ENCODE results near the gene SMIM23.

SMIM23 gene

DNA sequence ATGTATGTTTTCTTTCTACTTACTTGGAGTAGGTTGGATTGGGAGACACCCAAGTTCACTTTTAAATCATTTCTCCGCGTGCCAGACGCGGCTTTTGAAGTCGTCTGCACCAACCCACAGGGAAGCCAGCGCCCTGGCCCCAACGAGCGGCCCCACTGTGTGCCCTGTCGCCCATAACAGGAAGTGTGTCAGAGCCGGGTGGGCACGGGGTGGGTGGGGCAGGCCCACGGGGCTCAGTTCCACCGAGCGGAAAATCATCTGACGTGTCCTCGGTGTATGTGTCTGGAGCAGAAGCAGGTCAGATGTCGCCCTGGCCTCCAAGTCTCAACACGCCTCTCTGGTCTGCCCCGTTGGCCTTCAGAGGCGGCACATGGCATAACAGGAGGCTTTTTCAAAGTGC is 22.7 kb upstream of the SMIM23 start:
- TF ChIP-seq, protein P1, sequence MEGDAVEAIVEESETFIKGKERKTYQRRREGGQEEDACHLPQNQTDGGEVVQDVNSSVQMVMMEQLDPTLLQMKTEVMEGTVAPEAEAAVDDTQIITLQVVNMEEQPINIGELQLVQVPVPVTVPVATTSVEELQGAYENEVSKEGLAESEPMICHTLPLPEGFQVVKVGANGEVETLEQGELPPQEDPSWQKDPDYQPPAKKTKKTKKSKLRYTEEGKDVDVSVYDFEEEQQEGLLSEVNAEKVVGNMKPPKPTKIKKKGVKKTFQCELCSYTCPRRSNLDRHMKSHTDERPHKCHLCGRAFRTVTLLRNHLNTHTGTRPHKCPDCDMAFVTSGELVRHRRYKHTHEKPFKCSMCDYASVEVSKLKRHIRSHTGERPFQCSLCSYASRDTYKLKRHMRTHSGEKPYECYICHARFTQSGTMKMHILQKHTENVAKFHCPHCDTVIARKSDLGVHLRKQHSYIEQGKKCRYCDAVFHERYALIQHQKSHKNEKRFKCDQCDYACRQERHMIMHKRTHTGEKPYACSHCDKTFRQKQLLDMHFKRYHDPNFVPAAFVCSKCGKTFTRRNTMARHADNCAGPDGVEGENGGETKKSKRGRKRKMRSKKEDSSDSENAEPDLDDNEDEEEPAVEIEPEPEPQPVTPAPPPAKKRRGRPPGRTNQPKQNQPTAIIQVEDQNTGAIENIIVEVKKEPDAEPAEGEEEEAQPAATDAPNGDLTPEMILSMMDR (conservative IDR thresholded peaks at IDR 0.05; ENCODE audit: low read depth, low read length): no peak
- Histone ChIP-seq H3K4me3 (IDR thresholded peaks at IDR 0.05; ENCODE audit: insufficient read depth, low read depth, low read length) (no peak overlapping the region), H3K36me3 (ENCODE audit: insufficient read depth) (no peaks in the 10 kb centered on the region), H3K4me1 (ENCODE audit: low read depth, poor library complexity, severe bottlenecking) (no peaks in the 10 kb centered on the region), H3K9ac (no peak overlapping the region), H3K27ac (no peak overlapping the region), H4K20me1 (ENCODE audit: insufficient read depth) (no peaks in the 10 kb centered on the region), H3K4me2 (no peak overlapping the region), H2AFZ (ENCODE audit: low read depth) (no peak overlapping the region), H3K27me3 (ENCODE audit: insufficient read depth, low read depth) (no peaks in the 10 kb centered on the region), H3K79me2 (ENCODE audit: insufficient read depth, low read depth) (no peaks in the 10 kb centered on the region)

DNA sequence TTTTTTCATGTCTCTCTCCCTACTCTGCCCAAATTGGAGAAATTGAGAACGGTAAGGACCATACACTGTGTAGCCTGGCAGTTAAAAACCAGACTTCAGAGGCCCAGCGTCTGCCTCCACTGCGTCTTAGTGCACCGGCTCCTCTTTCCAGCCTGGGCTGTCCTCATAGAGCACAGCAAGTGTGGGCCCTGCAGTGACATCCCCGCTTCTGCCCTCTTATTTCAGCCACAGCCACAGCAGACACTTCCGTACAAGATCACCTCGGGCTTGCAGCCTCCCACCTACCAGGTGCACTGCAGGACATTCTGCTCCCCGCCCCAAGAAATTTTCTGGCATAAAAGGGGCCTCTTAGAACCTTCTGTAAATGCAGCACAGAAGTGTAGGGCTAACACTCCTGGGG is 21.4 kb upstream of the SMIM23 start:
- H3K27me3 ChIP-seq (ENCODE audit: insufficient read depth, low read depth): no peaks in the 10 kb centered on the region
- TF ChIP-seq, protein P1 (conservative IDR thresholded peaks at IDR 0.05; ENCODE audit: low read depth, low read length): no peak
- no peaks in the 10 kb centered on the region for H4K20me1 ChIP-seq (ENCODE audit: insufficient read depth)
- H3K9ac ChIP-seq: no peak overlapping the region
- no peak overlapping the region for H3K4me2 ChIP-seq
- H3K27ac ChIP-seq: no peak overlapping the region
- no peak overlapping the region for H2AFZ ChIP-seq (ENCODE audit: low read depth)
- H3K4me3 ChIP-seq (IDR thresholded peaks at IDR 0.05; ENCODE audit: insufficient read depth, low read depth, low read length): no peak overlapping the region
- H3K4me1 ChIP-seq (ENCODE audit: low read depth, poor library complexity, severe bottlenecking): no peaks in the 10 kb centered on the region
- no peaks in the 10 kb centered on the region for H3K79me2 ChIP-seq (ENCODE audit: insufficient read depth, low read depth)
- no peaks in the 10 kb centered on the region for H3K36me3 ChIP-seq (ENCODE audit: insufficient read depth)

DNA sequence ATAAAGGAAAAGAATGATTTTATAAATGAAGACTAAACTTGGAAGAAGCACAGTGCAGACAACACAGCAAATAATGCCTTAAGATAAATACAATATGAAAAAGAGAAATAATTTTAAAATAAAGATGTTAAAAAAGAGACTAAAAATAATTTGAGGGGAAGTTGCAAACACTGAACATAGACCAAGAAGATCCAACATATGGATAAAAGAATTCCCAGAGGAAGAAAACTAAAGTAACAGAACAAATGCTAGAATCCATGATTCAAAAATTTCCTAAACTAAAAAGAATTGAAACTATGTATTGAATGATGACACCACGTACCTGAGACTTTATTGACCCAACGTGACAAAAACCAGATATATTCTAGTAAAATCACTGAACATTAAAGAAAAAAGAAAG is 18.7 kb upstream of the SMIM23 start:
- Histone ChIP-seq H3K27ac (no peak overlapping the region), H3K27me3 (ENCODE audit: insufficient read depth, low read depth) (no peaks in the 10 kb centered on the region), H3K9ac (no peak overlapping the region), H3K36me3 (ENCODE audit: insufficient read depth) (no peaks in the 10 kb centered on the region), H3K4me3 (IDR thresholded peaks at IDR 0.05; ENCODE audit: insufficient read depth, low read depth, low read length) (no peak overlapping the region), H4K20me1 (ENCODE audit: insufficient read depth) (no peaks in the 10 kb centered on the region), H2AFZ (ENCODE audit: low read depth) (no peak overlapping the region), H3K4me1 (ENCODE audit: low read depth, poor library complexity, severe bottlenecking) (no peaks in the 10 kb centered on the region), H3K79me2 (ENCODE audit: insufficient read depth, low read depth) (no peaks in the 10 kb centered on the region), H3K4me2 (no peak overlapping the region)
- TF ChIP-seq, protein P1 (conservative IDR thresholded peaks at IDR 0.05; ENCODE audit: low read depth, low read length): no peak

DNA sequence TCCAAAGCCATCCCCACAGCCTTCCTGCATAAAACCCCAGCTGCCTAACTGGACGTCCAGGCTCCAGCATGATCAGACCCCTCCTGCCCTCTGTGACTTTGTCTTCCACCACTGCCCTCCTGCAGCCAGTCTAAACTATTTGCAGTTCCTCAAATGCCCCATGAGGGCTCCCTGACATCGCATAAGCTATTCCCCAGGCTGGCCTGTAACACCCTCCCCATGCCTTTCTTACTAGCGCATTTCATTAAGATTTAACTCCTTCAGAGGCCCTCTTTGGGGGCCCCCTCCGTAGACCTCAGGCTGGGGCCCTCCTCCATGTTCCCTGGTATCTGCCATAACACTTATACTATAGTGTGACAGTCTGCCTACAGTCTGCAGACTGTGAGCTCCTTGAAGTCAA is 15.5 kb upstream of the SMIM23 start:
- no peaks in the 10 kb centered on the region for H3K4me1 ChIP-seq (ENCODE audit: low read depth, poor library complexity, severe bottlenecking)
- TF ChIP-seq, protein P1 (conservative IDR thresholded peaks at IDR 0.05; ENCODE audit: low read depth, low read length): no peak
- H3K36me3 ChIP-seq (ENCODE audit: insufficient read depth): no peaks in the 10 kb centered on the region
- H3K4me2 ChIP-seq: no peak overlapping the region
- no peaks in the 10 kb centered on the region for H3K79me2 ChIP-seq (ENCODE audit: insufficient read depth, low read depth)
- H3K27ac ChIP-seq: no peak overlapping the region
- H3K27me3 ChIP-seq (ENCODE audit: insufficient read depth, low read depth): no peaks in the 10 kb centered on the region
- no peak overlapping the region for H3K9ac ChIP-seq
- H4K20me1 ChIP-seq (ENCODE audit: insufficient read depth): no peaks in the 10 kb centered on the region
- H2AFZ ChIP-seq (ENCODE audit: low read depth): no peak overlapping the region
- H3K4me3 ChIP-seq (IDR thresholded peaks at IDR 0.05; ENCODE audit: insufficient read depth, low read depth, low read length): no peak overlapping the region

DNA sequence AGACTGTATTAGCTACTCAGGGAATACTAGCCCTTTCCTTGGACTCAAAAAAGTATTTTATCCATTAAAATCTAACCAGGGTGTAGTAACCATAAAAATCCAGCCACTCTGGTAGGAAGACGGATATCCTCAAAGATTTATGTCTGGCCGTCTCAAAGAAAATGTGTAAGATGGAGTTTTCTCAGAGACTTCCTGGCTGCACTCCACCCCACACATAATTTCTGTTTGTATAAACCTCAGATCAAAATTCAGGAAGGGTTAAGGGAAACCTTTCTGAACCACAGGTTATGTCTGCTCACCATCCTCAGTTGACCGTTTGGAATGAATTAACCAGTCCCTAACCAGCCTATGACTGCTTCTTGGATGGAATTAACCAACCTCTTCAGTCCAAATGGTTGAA is 13.8 kb upstream of the SMIM23 start:
- Histone ChIP-seq H3K4me1 (ENCODE audit: low read depth, poor library complexity, severe bottlenecking) (no peaks in the 10 kb centered on the region), H3K4me3 (IDR thresholded peaks at IDR 0.05; ENCODE audit: insufficient read depth, low read depth, low read length) (no peak overlapping the region), H4K20me1 (ENCODE audit: insufficient read depth) (no peaks in the 10 kb centered on the region), H3K27ac (no peak overlapping the region), H3K36me3 (ENCODE audit: insufficient read depth) (no peaks in the 10 kb centered on the region), H3K79me2 (ENCODE audit: insufficient read depth, low read depth) (no peaks in the 10 kb centered on the region), H3K4me2 (no peak overlapping the region), H2AFZ (ENCODE audit: low read depth) (no peak overlapping the region), H3K27me3 (ENCODE audit: insufficient read depth, low read depth) (no peaks in the 10 kb centered on the region), H3K9ac (no peak overlapping the region)
- TF ChIP-seq, protein P1 (conservative IDR thresholded peaks at IDR 0.05; ENCODE audit: low read depth, low read length): no peak
